BLaER1 (cell line): ENCODE results near the gene ADAM15.

ENCODE experiments used
- H3K27ac ChIP-seq: shearing (Covaris generic); formaldehyde crosslinking; 2 replicates; pipeline ENCODE4 v1.8.1; 2022
- H3K27me3 ChIP-seq: shearing (Covaris generic); formaldehyde crosslinking; 2 replicates; pipeline ENCODE4 v1.8.1; 2022
- H3K36me3 ChIP-seq: shearing (Covaris generic); formaldehyde crosslinking; 2 replicates; pipeline ENCODE4 v1.8.1; 2022
- H3K4me1 ChIP-seq: shearing (Covaris generic); formaldehyde crosslinking; 2 replicates; pipeline ENCODE4 v1.8.1; 2022
- H3K4me2 ChIP-seq: shearing (Covaris generic); formaldehyde crosslinking; 2 replicates; pipeline ENCODE4 v1.8.1; 2022
- H3K4me3 ChIP-seq: shearing (Covaris generic); formaldehyde crosslinking; 2 replicates; pipeline ENCODE4 v1.8.1; 2022
- H3K9ac ChIP-seq: shearing (Covaris generic); formaldehyde crosslinking; 2 replicates; pipeline ENCODE4 v1.8.1; 2022
- H3K9me3 ChIP-seq: shearing (Covaris generic); formaldehyde crosslinking; 2 replicates; pipeline ENCODE4 v1.8.1; 2022
- H4K20me1 ChIP-seq: shearing (Covaris generic); formaldehyde crosslinking; 2 replicates; pipeline ENCODE4 v1.8.1; 2022
- Cebpa-rat ChIP-seq: shearing (Covaris generic); IDR thresholded peaks from 2 replicates; pipeline ENCODE4 v1.8.1; 2022

Gene ADAM15

DNA sequence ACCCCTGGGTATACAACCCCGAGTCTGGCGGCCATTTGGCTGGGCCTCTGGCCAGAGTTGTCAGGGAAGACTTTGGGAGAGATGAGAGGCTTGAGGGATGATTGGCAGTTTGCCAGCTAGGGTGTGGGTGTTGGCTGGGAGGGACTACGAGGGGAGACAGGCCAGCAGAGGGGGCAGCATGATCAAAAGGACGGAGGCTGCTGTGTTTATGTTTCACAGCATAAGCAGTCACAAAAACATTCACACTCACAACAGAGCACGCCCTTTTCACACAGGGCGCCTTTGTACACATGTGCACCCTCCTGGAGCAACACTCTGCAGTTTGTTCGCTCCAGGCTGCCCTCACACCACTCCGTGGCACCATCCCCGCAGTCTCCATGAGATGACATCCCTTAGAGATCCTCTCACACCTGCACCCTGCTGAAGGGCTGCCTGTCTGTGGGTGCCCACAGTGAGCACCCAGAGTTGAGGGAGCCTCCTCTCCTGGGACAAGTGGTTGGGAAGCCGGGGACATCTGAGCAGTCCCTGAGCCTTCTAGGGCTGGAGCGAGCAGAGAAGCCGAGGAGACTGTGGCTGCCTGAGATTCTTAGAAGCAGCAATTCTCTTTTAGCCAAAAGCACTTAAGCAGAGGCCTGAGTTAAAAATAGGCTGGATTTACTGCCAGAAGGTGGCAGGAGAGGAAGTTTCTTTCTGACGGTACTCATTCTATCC is 43.0 kb downstream of the ADAM15 start:
- no peaks in the 10 kb centered on the region for H3K9me3 ChIP-seq
- H3K36me3 ChIP-seq = no peaks in the 10 kb centered on the region
- H3K27ac ChIP-seq = peak overlapping the region; percentile 35
- H3K4me2 ChIP-seq = peak overlapping the region; percentile 78
- peak overlapping the region; percentile 52 for H3K9ac ChIP-seq
- no peak overlapping the region for H3K4me3 ChIP-seq
- no peak for TF ChIP-seq Cebpa-rat
- H4K20me1 ChIP-seq = no peaks in the 10 kb centered on the region
- no peaks in the 10 kb centered on the region for H3K27me3 ChIP-seq
- peaks cover 47% of the 10 kb centered on the region for H3K4me1 ChIP-seq

DNA sequence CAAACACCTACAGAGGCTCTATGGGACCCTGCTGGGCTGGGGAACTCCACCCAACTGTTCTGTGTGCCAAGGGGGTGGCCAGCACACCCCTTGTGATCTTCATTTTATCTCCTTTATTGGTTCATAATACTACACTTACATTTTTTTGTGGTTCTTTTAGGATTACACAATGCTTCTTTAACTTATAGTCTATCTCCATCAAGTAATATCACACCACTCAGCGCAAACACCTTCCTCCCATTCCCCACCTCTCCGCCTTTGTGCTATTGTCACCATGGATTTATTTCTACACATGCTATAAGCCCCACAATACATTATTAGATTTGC is 43.5 kb downstream of the ADAM15 start:
- H3K4me2 ChIP-seq = peak overlapping the region; percentile 78
- peak overlapping the region; percentile 52 for H3K9ac ChIP-seq
- H3K27ac ChIP-seq = peak overlapping the region; percentile 35

DNA sequence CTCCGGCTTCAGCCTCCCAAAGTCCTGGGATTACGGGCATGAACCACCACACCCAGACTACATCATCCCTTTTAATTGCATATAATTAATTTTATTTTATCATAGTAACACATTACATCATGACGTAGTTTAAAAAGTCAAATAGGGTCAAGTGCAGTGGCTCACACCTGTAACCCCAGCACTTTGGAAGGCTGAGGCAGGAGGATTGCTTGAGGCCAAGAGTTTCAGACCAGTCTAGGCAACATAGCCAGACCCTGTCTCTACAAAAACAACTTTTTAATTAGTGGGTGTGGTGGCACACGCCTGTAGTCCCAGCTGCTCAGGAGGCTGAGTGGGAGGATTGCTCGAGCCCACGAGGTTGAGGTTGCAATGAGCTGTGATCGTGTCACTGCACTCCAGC is 48.2 kb downstream of the ADAM15 start:
- H3K27me3 ChIP-seq = no peaks in the 10 kb centered on the region
- H3K4me1 ChIP-seq = peaks cover 34% of the 10 kb centered on the region
- H3K9me3 ChIP-seq = no peaks in the 10 kb centered on the region
- H4K20me1 ChIP-seq = no peaks in the 10 kb centered on the region
- no peak overlapping the region for H3K4me2 ChIP-seq
- no peak overlapping the region for H3K4me3 ChIP-seq
- H3K9ac ChIP-seq = no peak overlapping the region
- H3K27ac ChIP-seq = no peak overlapping the region
- H3K36me3 ChIP-seq = no peaks in the 10 kb centered on the region
- TF ChIP-seq Cebpa-rat = no peak

More for the DNA sequence above, 43.5 kb downstream of the ADAM15 start:
- no peaks in the 10 kb centered on the region for H3K36me3 ChIP-seq
- no peaks in the 10 kb centered on the region for H3K9me3 ChIP-seq
- H3K27me3 ChIP-seq = no peaks in the 10 kb centered on the region
- no peak for TF ChIP-seq Cebpa-rat
- H4K20me1 ChIP-seq = no peaks in the 10 kb centered on the region
- peaks cover 47% of the 10 kb centered on the region for H3K4me1 ChIP-seq
- H3K4me3 ChIP-seq = no peak overlapping the region

GRCh38 chr1:155103325-155103724 is 52.2 kb downstream of the ADAM15 start:
- TF ChIP-seq Cebpa-rat = no peak
- Histone ChIP-seq H3K9ac (no peak overlapping the region), H4K20me1 (no peaks in the 10 kb centered on the region), H3K4me3 (no peak overlapping the region), H3K4me1 (peaks cover 43% of the 10 kb centered on the region), H3K36me3 (no peaks in the 10 kb centered on the region), H3K4me2 (no peak overlapping the region), H3K27ac (no peak overlapping the region), H3K27me3 (no peaks in the 10 kb centered on the region), H3K9me3 (no peaks in the 10 kb centered on the region)

DNA sequence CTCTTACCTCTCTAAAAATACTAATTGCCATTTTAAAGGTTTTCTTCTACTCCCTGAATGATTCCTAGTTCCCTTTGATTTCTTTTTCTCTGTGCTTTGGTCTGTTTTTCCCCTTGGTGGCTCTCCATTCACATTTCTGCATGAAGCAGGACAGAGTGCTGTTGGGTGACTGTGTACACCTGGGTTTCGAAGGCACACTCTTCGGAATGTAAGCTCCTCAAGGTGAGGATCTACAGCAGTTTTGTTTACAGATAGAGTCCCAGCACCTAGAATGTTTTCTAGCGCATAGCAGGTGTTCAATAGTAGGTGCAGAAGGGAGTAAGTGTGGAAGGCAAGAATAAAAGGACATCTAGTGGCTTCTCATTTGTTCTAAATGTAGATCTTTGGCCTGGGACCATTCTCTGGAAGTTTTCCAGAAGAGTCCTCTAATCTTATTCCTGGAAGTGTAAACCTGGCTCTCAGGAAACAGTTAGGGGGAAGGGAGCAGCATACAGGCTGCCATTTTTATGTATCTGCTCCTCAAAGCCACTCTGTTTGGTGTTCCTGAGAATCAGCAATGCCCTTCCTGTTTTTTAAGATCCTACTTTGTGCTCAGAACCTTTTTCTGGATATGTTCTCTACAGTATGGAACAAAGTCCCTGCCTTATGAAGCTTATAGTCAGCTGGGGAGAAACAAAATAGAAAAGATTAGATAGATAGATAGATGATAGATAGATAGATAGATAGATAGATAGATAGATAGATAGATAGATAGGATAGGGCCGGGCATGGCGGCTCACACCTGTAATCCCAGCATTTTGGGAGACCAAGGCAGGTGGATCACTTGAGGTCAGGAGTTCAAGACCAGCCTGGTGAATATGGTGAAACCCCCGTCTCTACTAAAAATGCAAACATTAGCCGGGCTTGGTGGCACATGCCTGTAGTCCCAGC is 53.8 kb downstream of the ADAM15 start:
- no peaks in the 10 kb centered on the region for H3K36me3 ChIP-seq
- H3K9ac ChIP-seq = no peak overlapping the region
- TF ChIP-seq Cebpa-rat = no peak
- no peak overlapping the region for H3K4me2 ChIP-seq
- no peak overlapping the region for H3K27ac ChIP-seq
- no peak overlapping the region for H3K4me3 ChIP-seq
- no peaks in the 10 kb centered on the region for H3K9me3 ChIP-seq
- peaks cover 48% of the 10 kb centered on the region for H3K4me1 ChIP-seq
- H4K20me1 ChIP-seq = no peaks in the 10 kb centered on the region
- no peaks in the 10 kb centered on the region for H3K27me3 ChIP-seq

DNA sequence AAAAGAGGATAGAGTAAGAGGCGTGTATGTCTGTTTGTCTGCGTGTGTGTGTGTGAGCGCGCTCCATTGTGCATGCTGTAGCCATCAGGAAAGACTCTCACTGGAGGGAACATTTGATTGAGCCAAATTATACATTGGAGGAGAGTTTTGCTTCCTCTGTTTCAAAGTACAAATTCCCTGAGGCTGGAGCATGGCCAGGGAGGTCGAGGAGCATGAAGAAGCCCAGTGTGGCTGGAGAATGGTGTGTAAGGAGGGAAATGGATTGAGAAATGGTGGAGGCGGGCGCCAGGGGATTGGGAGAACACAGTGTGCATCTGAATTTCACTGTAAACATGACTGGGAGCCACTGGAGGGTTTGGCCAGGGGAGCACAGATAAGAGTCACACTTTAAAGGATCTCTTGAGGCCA is 54.5 kb downstream of the ADAM15 start:
- H3K4me3 ChIP-seq = no peak overlapping the region
- H3K27ac ChIP-seq = no peak overlapping the region
- no peaks in the 10 kb centered on the region for H3K9me3 ChIP-seq
- H3K36me3 ChIP-seq = no peaks in the 10 kb centered on the region
- H4K20me1 ChIP-seq = no peaks in the 10 kb centered on the region
- H3K27me3 ChIP-seq = no peaks in the 10 kb centered on the region
- no peak for TF ChIP-seq Cebpa-rat
- peaks cover 49% of the 10 kb centered on the region for H3K4me1 ChIP-seq
- no peak overlapping the region for H3K4me2 ChIP-seq
- no peak overlapping the region for H3K9ac ChIP-seq

DNA sequence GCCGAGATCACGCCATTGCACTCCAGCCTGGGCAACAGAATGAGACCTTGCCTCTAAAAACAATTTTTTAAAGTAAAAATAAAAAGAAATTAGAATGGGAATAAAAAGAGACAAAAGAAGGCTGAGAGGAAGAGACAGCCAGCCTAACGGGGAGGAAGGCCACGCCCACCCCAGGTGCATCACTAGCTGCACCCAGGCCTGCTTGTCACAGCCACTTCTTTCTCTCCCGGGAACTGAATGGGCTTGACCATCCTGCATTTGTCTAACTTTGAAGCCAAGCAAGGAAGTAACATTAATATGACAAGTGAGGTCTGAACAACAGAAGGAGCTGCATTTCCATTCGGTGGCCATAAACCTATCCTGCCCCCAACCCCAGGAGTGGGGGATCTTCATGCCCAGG is 55.7 kb downstream of the ADAM15 start:
- Histone ChIP-seq H3K4me2 (peak overlapping the region; percentile 66), H3K9me3 (no peaks in the 10 kb centered on the region), H3K9ac (no peak overlapping the region), H3K36me3 (no peaks in the 10 kb centered on the region), H3K27me3 (no peaks in the 10 kb centered on the region), H3K4me3 (no peak overlapping the region), H3K27ac (no peak overlapping the region), H4K20me1 (no peaks in the 10 kb centered on the region), H3K4me1 (peaks cover 54% of the 10 kb centered on the region)
- no peak for TF ChIP-seq Cebpa-rat

GRCh38 chr1:155107309-155108264 is 56.5 kb downstream of the ADAM15 start:
- no peak for TF ChIP-seq Cebpa-rat
- no peaks in the 10 kb centered on the region for H3K36me3 ChIP-seq
- H3K4me3 ChIP-seq = no peak overlapping the region
- H3K4me2 ChIP-seq = peak overlapping the region; percentile 66
- H3K27ac ChIP-seq = no peak overlapping the region
- peaks cover 54% of the 10 kb centered on the region for H3K4me1 ChIP-seq
- H3K9me3 ChIP-seq = no peaks in the 10 kb centered on the region
- H3K27me3 ChIP-seq = no peaks in the 10 kb centered on the region
- no peaks in the 10 kb centered on the region for H4K20me1 ChIP-seq
- no peak overlapping the region for H3K9ac ChIP-seq

- H3K4me3 ChIP-seq = no peak overlapping the region
- peaks cover 55% of the 10 kb centered on the region for H3K4me1 ChIP-seq
- no peak overlapping the region for H3K9ac ChIP-seq
- H3K9me3 ChIP-seq = no peaks in the 10 kb centered on the region
- H3K27me3 ChIP-seq = no peaks in the 10 kb centered on the region
- H3K36me3 ChIP-seq = no peaks in the 10 kb centered on the region
- no peak overlapping the region for H3K27ac ChIP-seq
- H4K20me1 ChIP-seq = no peaks in the 10 kb centered on the region
- TF ChIP-seq Cebpa-rat = no peak
- peak overlapping the region; percentile 42 for H3K4me2 ChIP-seq
Observed at GRCh38 chr1:155108296-155108695, 57.2 kb downstream of the ADAM15 start.
